Large intestine (tissue), 3 donors: Measurements from ENCODE around the gene NOXA1. TPM values are rescaled to one million over a fixed set of nuclear protein-coding genes. Genes with fewer than 3 reads are reported as not detected.

Experiments
- DNase-seq, 2 donors: peaks; one replicate each; pipeline versions ENCODE4 v3.0.0 to v3.0.0-alpha.2; 2013
- H3K27ac ChIP-seq: one replicate; pipeline ENCODE4 v1.5.1; 2013; ENCODE audit warnings: low read length
- H3K27me3 ChIP-seq: 2 replicates; pipeline ENCODE4 v1.6.1; 2013; ENCODE audit warnings: low read length; ENCODE audit not compliant: control insufficient read depth, insufficient read depth
- H3K36me3 ChIP-seq: 2 replicates; pipeline ENCODE4 v1.6.1; 2013; ENCODE audit warnings: low read length; ENCODE audit not compliant: control insufficient read depth, insufficient read depth
- H3K4me1 ChIP-seq: one replicate; pipeline ENCODE4 v1.6.1; 2013; ENCODE audit warnings: low read length; ENCODE audit not compliant: control insufficient read depth, insufficient read depth
- H3K4me3 ChIP-seq: one replicate; pipeline ENCODE4 v1.5.1; 2013; ENCODE audit warnings: low read length
- H3K9me3 ChIP-seq: one replicate; pipeline ENCODE4 v1.6.1; 2013; ENCODE audit warnings: mild to moderate bottlenecking, low read depth, low read length, moderate library complexity; ENCODE audit not compliant: control insufficient read depth
- WGBS: methylation state at CpG from one replicate; pipeline ENCODE4 v1.1.5; 2013; ENCODE audit warnings: low lambda C conversion rate; ENCODE audit not compliant: insufficient coverage; 5-methylcytosine and 5-hydroxymethylcytosine counted together
- polyA plus RNA-seq: library from polyadenylated mRNA; unstranded; fragments of 120-200 nt; gene quantifications from one replicate; pipeline ENCODE4 v1.2.1, GENCODE V29; 2013

The NOXA1 gene
- polyA plus RNA-seq, 1 donor, result 11.8 TPM

GRCh38 chr9:137396634-137397367 is 26.4 kb upstream of the NOXA1 start:
- H3K4me1 ChIP-seq, result peaks cover 20% of the 10 kb centered on the region
- no CpG with 5 or more reads among the region's 26 CpGs for WGBS
- no peak overlapping the region for H3K4me3 ChIP-seq
- no peak for DNase-seq
- no peak overlapping the region for H3K27ac ChIP-seq
- no peaks in the 10 kb centered on the region for H3K27me3 ChIP-seq
- H3K36me3 ChIP-seq, result peaks cover 19% of the 10 kb centered on the region
- H3K9me3 ChIP-seq, result peaks cover 19% of the 10 kb centered on the region

DNA sequence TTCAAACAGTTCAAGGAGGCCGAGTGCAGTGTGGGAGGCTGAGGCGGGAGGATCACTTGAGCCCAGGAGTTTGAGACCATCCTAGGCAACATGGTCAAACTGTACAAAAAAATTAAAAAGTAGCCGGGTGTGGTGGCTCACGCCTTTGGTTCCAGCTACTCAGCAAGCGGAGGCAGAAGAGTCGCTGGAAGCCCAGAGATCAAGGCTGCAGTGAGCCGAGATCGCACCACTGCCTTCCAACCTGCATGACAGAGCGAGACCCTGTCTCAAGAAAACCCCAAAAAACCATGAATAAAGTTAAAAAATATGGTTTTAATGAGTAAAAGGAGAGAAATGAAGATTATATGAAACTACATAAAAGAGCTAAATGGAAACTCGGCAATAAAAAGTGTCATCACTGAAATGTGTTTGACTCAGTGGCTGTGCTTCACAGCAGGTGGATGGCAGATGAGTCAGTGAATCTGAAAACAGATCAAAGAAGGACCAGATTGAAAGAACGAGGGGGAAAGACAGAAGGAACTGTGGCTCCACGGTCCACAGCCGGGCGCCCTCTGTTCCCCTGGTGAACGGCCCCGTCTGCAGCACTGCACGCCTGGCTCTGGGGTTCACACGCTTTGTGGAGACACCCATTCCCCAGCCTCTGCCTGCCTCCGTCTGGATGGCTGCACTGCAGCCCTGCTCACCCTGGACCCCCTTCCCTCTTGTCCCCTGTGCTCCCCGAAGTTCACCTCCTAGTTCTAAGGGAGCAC is 25.3 kb upstream of the NOXA1 start:
- peaks cover 19% of the 10 kb centered on the region for H3K9me3 ChIP-seq
- peaks cover 12% of the 10 kb centered on the region for H3K36me3 ChIP-seq
- H3K27me3 ChIP-seq, result no peaks in the 10 kb centered on the region
- 94% methylated on average over 5 of the region's 20 CpGs for WGBS
- peaks cover 23% of the 10 kb centered on the region for H3K4me1 ChIP-seq
- no peak overlapping the region for H3K27ac ChIP-seq
- no peak overlapping the region for H3K4me3 ChIP-seq
- no peak for DNase-seq

GRCh38 chr9:137398561-137399468 is 24.4 kb upstream of the NOXA1 start:
- Histone ChIP-seq H3K27me3 (no peaks in the 10 kb centered on the region), H3K36me3 (peaks cover 7% of the 10 kb centered on the region), H3K27ac (peak overlapping the region; percentile 80), H3K4me1 (peaks cover 27% of the 10 kb centered on the region), H3K4me3 (no peak overlapping the region), H3K9me3 (peaks cover 18% of the 10 kb centered on the region)
- DNase-seq, result no peak
- WGBS, result no CpG with 5 or more reads among the region's 60 CpGs

DNA sequence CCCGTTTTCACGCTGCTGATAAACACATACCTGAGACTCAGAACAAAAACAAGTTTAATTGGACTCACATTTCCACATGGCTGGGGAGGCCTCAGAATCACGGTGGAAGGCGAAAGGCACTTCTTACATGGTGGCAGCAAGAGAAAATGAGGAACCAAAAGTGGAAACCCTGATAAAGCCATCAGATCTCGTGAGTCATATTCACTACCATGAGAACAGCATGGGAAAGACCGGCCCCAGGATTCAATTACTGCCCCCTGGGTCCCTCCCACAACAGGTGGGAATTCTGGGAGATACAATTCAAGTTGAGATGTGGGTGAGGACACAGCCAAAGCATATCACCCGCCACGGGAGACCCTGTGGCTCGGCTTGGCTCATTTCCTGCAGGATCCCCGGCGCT is 20.4 kb upstream of the NOXA1 start:
- Histone ChIP-seq H3K4me3 (no peak overlapping the region), H3K27me3 (no peaks in the 10 kb centered on the region), H3K4me1 (peaks cover 49% of the 10 kb centered on the region), H3K36me3 (peaks cover 3% of the 10 kb centered on the region), H3K9me3 (peaks cover 10% of the 10 kb centered on the region), H3K27ac (no peak overlapping the region)
- WGBS, result no CpG with 5 or more reads among the region's 11 CpGs
- DNase-seq, result no peak

DNA sequence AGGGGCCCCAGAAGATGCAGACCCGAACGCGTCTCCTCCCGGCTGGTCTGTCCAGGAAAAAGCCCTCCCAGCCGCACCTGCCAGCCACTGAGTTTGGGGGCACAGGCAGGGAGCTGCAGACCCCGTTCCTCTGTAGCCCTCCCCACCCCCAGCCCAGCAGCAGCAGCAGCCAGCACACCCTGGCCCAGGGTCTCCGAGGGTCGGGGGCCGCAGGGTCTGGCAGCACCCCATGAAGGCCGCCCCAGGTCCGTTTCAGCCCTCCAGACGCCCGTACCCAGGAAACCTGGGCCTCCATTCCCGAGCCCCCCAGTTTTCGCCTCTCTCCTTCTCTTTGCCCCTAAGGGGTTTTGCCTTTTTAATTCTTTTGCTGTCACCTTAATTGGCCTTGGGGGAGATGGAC is 19.9 kb upstream of the NOXA1 start:
- peaks cover 3% of the 10 kb centered on the region for H3K36me3 ChIP-seq
- H3K4me1 ChIP-seq, result peaks cover 49% of the 10 kb centered on the region
- H3K9me3 ChIP-seq, result peaks cover 7% of the 10 kb centered on the region
- DNase-seq, result no peak
- no peak overlapping the region for H3K4me3 ChIP-seq
- no peak overlapping the region for H3K27ac ChIP-seq
- no peaks in the 10 kb centered on the region for H3K27me3 ChIP-seq
- WGBS, result 100% methylated on average over 1 of the region's 15 CpGs

DNA sequence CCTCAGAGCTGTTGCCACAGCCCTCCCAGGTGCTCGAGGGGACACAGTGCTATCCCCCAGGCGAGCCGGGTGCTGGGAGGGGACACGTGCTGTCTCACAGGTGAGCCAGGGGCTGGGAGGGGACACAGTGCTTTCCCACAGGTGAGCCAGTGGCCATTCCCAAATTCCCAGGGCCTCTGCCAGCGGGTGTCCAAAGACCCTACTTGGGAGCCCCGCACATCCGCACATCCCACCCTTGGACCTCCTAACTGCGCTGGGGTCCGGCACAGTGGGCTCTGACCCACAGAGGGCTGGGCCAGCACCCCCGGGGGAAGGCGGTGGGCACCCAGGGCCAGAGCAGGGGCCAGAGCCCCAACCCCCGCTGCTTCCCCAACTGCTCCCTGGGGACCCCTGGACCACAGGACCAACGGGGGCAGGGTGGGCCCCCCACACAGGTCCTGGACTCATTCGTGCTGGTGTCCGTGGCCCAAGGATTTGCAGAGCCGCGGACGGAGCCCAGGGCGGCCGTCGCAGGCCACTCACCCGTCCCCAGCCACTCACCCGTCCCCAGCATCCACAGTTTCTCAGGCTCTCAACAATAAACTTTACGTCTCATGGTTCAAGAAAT is 18.1 kb upstream of the NOXA1 start:
- H3K4me3 ChIP-seq, result peak overlapping the region; percentile 11
- peaks cover 34% of the 10 kb centered on the region for H3K4me1 ChIP-seq
- no peaks in the 10 kb centered on the region for H3K36me3 ChIP-seq
- peak overlapping the region; percentile 65 for H3K27ac ChIP-seq
- no CpG with 5 or more reads among the region's 24 CpGs for WGBS
- DNase-seq, result no peak
- no peaks in the 10 kb centered on the region for H3K27me3 ChIP-seq
- H3K9me3 ChIP-seq, result peaks cover 3% of the 10 kb centered on the region

DNA sequence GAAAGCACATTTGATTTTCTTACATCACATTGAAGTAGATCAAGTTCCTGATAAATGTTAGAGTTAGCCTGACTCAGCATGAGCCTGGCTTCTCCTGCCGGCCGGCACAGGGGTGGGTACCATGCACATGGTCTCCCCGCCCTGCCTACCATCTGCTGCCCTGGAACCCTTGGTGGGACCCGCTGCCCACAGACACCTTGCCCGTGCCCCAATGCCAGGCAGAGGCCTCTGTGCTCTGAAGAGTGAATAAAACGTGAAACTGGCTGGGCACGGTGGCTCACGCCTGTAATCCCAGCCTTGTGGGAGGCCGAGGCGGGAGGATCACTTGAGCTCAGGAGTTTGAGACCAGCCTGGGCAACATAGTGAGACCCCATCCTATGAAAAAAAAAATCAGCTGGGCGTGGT is 17.5 kb upstream of the NOXA1 start:
- peak overlapping the region; percentile 11 for H3K4me3 ChIP-seq
- H3K27me3 ChIP-seq, result no peaks in the 10 kb centered on the region
- peaks cover 33% of the 10 kb centered on the region for H3K4me1 ChIP-seq
- H3K36me3 ChIP-seq, result no peaks in the 10 kb centered on the region
- no peak for DNase-seq
- WGBS, result 100% methylated on average over 1 of the region's 11 CpGs
- peaks cover 3% of the 10 kb centered on the region for H3K9me3 ChIP-seq
- H3K27ac ChIP-seq, result peak overlapping the region; percentile 65

GRCh38 chr9:137406085-137406760 is 17.0 kb upstream of the NOXA1 start:
- Histone ChIP-seq H3K4me1 (peaks cover 29% of the 10 kb centered on the region), H3K4me3 (peak overlapping the region; percentile 46), H3K27ac (peak overlapping the region; percentile 65), H3K36me3 (no peaks in the 10 kb centered on the region), H3K27me3 (no peaks in the 10 kb centered on the region), H3K9me3 (peaks cover 3% of the 10 kb centered on the region)
- 92% methylated on average over 2 of the region's 20 CpGs for WGBS
- peak; percentile 73 to 90 for DNase-seq

- H3K4me3 ChIP-seq, result peak overlapping the region; percentile 46
- no peaks in the 10 kb centered on the region for H3K27me3 ChIP-seq
- peaks cover 29% of the 10 kb centered on the region for H3K4me1 ChIP-seq
- WGBS, result no CpG with 5 or more reads among the region's 63 CpGs
- peak; percentile 77 to 89 for DNase-seq
- H3K27ac ChIP-seq, result peak overlapping the region; percentile 74
- peaks cover 3% of the 10 kb centered on the region for H3K9me3 ChIP-seq
- no peaks in the 10 kb centered on the region for H3K36me3 ChIP-seq
Measured at GRCh38 chr9:137406876-137407589, 16.2 kb upstream of the NOXA1 start.
